ENCODE data around the gene FAM170A. TPM values are rescaled to one million over a fixed set of nuclear protein-coding genes. Genes with fewer than 3 reads are reported as not detected.

Gene FAM170A
- total RNA-seq, 2 donors from 2014 or later: not detected

DNA sequence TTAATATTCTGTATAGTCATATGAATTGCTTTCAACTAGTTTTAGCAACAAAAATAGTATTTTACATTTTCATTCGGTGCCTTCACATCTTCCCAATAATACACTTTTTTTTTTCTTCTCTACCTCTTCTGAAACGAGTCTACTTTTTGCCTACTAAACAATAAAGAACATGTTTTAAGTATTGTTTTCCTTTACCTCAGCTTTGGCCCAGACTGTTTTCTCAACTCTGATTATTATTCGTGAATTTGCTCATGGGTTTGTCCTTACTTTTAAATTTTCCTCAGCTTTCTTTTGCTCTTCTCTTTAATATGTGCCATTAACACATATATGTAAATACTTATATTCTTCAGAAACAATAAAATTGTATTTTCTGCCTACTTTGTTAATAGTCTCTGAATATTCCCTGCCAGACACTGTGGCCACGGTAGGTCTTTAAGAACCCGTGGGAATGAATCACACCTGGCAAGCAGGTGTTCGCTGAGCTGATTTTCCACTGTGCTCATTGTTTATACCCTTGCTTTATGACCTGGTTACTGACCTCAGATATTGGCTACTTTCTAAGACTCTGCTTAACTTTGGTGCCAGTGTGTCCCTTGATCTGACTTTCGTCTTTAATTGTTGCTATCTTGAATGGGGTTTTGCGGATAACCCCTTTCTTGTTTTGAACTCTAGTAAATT lies 49.1 kb downstream of the FAM170A start:
- H3K4me1 Mint-ChIP-seq (ENCODE audit: low read depth in 2 of 2): no peaks in the 10 kb centered on the region
- no peak overlapping the region for H3K4me3 Mint-ChIP-seq
- H3K36me3 Mint-ChIP-seq: no peaks in the 10 kb centered on the region
- ATAC-seq (no peak), DNase-seq (ENCODE audit: low spot score) (no peak)
- H3K27me3 Mint-ChIP-seq: no peaks in the 10 kb centered on the region
- H3K9me3 Mint-ChIP-seq: peaks cover 3% of the 10 kb centered on the region
- no peak overlapping the region for H3K27ac Mint-ChIP-seq

- ATAC-seq (no peak), DNase-seq (ENCODE audit: low spot score) (no peak)
- H3K4me3 Mint-ChIP-seq: no peak overlapping the region
- no peaks in the 10 kb centered on the region for H3K4me1 Mint-ChIP-seq (ENCODE audit: low read depth in 2 of 2)
- H3K9me3 Mint-ChIP-seq: peaks cover 3% of the 10 kb centered on the region
- H3K27ac Mint-ChIP-seq: no peak overlapping the region
- no peaks in the 10 kb centered on the region for H3K27me3 Mint-ChIP-seq
- H3K36me3 Mint-ChIP-seq: no peaks in the 10 kb centered on the region
Observed at GRCh38 chr5:119680080-119680479, 50.7 kb downstream of the FAM170A start.

GRCh38 chr5:119681734-119682133 lies 52.4 kb downstream of the FAM170A start:
- Mint-ChIP-seq H3K27me3 (no peaks in the 10 kb centered on the region), H3K27ac (no peak overlapping the region), H3K4me1 (ENCODE audit: low read depth in 2 of 2) (no peaks in the 10 kb centered on the region), H3K4me3 (no peak overlapping the region), H3K36me3 (no peaks in the 10 kb centered on the region), H3K9me3 (peaks cover 3% of the 10 kb centered on the region)
- ATAC-seq: no peak
- DNase-seq (ENCODE audit: low spot score): no peak

- DNase-seq (ENCODE audit: low spot score) (no peak), ATAC-seq (no peak)
- H3K4me3 Mint-ChIP-seq: no peak overlapping the region
- no peaks in the 10 kb centered on the region for H3K27me3 Mint-ChIP-seq
- peaks cover 3% of the 10 kb centered on the region for H3K9me3 Mint-ChIP-seq
- no peaks in the 10 kb centered on the region for H3K4me1 Mint-ChIP-seq (ENCODE audit: low read depth in 2 of 2)
- H3K36me3 Mint-ChIP-seq: no peaks in the 10 kb centered on the region
- no peak overlapping the region for H3K27ac Mint-ChIP-seq
Observed at GRCh38 chr5:119682372-119682771, 53.0 kb downstream of the FAM170A start.

Other genes starting within 250 kb of the FAM170A start
- gene HSD17B4, start 177.1 kb upstream of the FAM170A start, total RNA-seq: 100 to 1,000 TPM; 100 to 121 TPM